K562 (cell line): ENCODE results near the gene FSD1L.

Experiments
- ATF7 ChIP-seq: fragments of 450-650 bp; IDR thresholded peaks from 2 replicates; pipeline ENCODE4 v1.7.1; 2014; ENCODE audit warnings: mild to moderate bottlenecking, moderate library complexity
- USF2 ChIP-seq: sonication (generic); formaldehyde crosslinking; IDR thresholded peaks from 2 replicates; pipeline ENCODE4 v1.5.0; 2020; ENCODE audit warnings: missing genetic modification reagents

GRCh38 chr9:105421864-105422263 is 26.0 kb upstream of the FSD1L start:
- TF ChIP-seq ATF7 (no peak), USF2 (CRISPR knock-in tag) (no peak)
